Measurements from ENCODE around the gene RARB. TPM values are rescaled to one million over a fixed set of nuclear protein-coding genes. Genes with fewer than 3 reads are reported as not detected.

The RARB gene
- total RNA-seq, result not detected

- peaks cover 4% of the 10 kb centered on the region for H3K4me1 ChIP-seq (ENCODE audit: insufficient read depth, low read length)
- no peak within 1 kb of the TSS for H3K4me3 ChIP-seq (ENCODE audit: low read length)
- H3K9me3 ChIP-seq (ENCODE audit: low read depth, low read length), result no peaks in the 10 kb centered on the region
- H3K27me3 ChIP-seq (ENCODE audit: insufficient read depth, low read length), result peaks cover 75% of the 10 kb centered on the region
Measured at GRCh38 chr3:25427942-25428788, at the start of gene RARB. Gene RARB, plus strand, starts transcription at chr3:25428263. Its CDS starts 469 bp downstream, at chr3:25428732.

GRCh38 chr3:25378786-25379311 is 49.2 kb upstream of the RARB start:
- no peaks in the 10 kb centered on the region for H3K27me3 ChIP-seq (ENCODE audit: insufficient read depth, low read length)
- H3K4me3 ChIP-seq (ENCODE audit: low read length), result no peak overlapping the region
- H3K4me1 ChIP-seq (ENCODE audit: insufficient read depth, low read length), result no peaks in the 10 kb centered on the region
- no peaks in the 10 kb centered on the region for H3K9me3 ChIP-seq (ENCODE audit: low read depth, low read length)

- no peaks in the 10 kb centered on the region for H3K27me3 ChIP-seq (ENCODE audit: insufficient read depth, low read length)
- H3K9me3 ChIP-seq (ENCODE audit: low read depth, low read length), result no peaks in the 10 kb centered on the region
- H3K4me1 ChIP-seq (ENCODE audit: insufficient read depth, low read length), result no peaks in the 10 kb centered on the region
- no peak overlapping the region for H3K4me3 ChIP-seq (ENCODE audit: low read length)
Measured at GRCh38 chr3:25380222-25380739, 47.8 kb upstream of the RARB start.

GRCh38 chr3:25381083-25381482 is 47.0 kb upstream of the RARB start:
- H3K27me3 ChIP-seq (ENCODE audit: insufficient read depth, low read length), result no peaks in the 10 kb centered on the region
- no peaks in the 10 kb centered on the region for H3K9me3 ChIP-seq (ENCODE audit: low read depth, low read length)
- H3K4me1 ChIP-seq (ENCODE audit: insufficient read depth, low read length), result no peaks in the 10 kb centered on the region
- no peak overlapping the region for H3K4me3 ChIP-seq (ENCODE audit: low read length)

- H3K4me3 ChIP-seq (ENCODE audit: low read length), result no peak overlapping the region
- H3K27me3 ChIP-seq (ENCODE audit: insufficient read depth, low read length), result no peaks in the 10 kb centered on the region
- H3K4me1 ChIP-seq (ENCODE audit: insufficient read depth, low read length), result no peaks in the 10 kb centered on the region
- H3K9me3 ChIP-seq (ENCODE audit: low read depth, low read length), result no peaks in the 10 kb centered on the region
Measured at GRCh38 chr3:25384471-25384870, 43.6 kb upstream of the RARB start.

- no peaks in the 10 kb centered on the region for H3K9me3 ChIP-seq (ENCODE audit: low read depth, low read length)
- H3K27me3 ChIP-seq (ENCODE audit: insufficient read depth, low read length), result no peaks in the 10 kb centered on the region
- H3K4me3 ChIP-seq (ENCODE audit: low read length), result no peak overlapping the region
- no peaks in the 10 kb centered on the region for H3K4me1 ChIP-seq (ENCODE audit: insufficient read depth, low read length)
Measured at GRCh38 chr3:25385807-25386460, 42.1 kb upstream of the RARB start.

- no peak overlapping the region for H3K4me3 ChIP-seq (ENCODE audit: low read length)
- H3K9me3 ChIP-seq (ENCODE audit: low read depth, low read length), result no peaks in the 10 kb centered on the region
- no peaks in the 10 kb centered on the region for H3K4me1 ChIP-seq (ENCODE audit: insufficient read depth, low read length)
- H3K27me3 ChIP-seq (ENCODE audit: insufficient read depth, low read length), result no peaks in the 10 kb centered on the region
Measured at GRCh38 chr3:25386686-25387255, 41.3 kb upstream of the RARB start.

GRCh38 chr3:25390605-25391004 is 37.5 kb upstream of the RARB start:
- no peaks in the 10 kb centered on the region for H3K9me3 ChIP-seq (ENCODE audit: low read depth, low read length)
- H3K4me3 ChIP-seq (ENCODE audit: low read length), result no peak overlapping the region
- H3K27me3 ChIP-seq (ENCODE audit: insufficient read depth, low read length), result no peaks in the 10 kb centered on the region
- H3K4me1 ChIP-seq (ENCODE audit: insufficient read depth, low read length), result no peaks in the 10 kb centered on the region

- no peak overlapping the region for H3K4me3 ChIP-seq (ENCODE audit: low read length)
- H3K27me3 ChIP-seq (ENCODE audit: insufficient read depth, low read length), result no peaks in the 10 kb centered on the region
- H3K9me3 ChIP-seq (ENCODE audit: low read depth, low read length), result no peaks in the 10 kb centered on the region
- no peaks in the 10 kb centered on the region for H3K4me1 ChIP-seq (ENCODE audit: insufficient read depth, low read length)
Measured at GRCh38 chr3:25396251-25396650, 31.8 kb upstream of the RARB start.

GRCh38 chr3:25396686-25397085 is 31.4 kb upstream of the RARB start:
- Histone ChIP-seq H3K4me3 (ENCODE audit: low read length) (no peak overlapping the region), H3K9me3 (ENCODE audit: low read depth, low read length) (no peaks in the 10 kb centered on the region), H3K27me3 (ENCODE audit: insufficient read depth, low read length) (no peaks in the 10 kb centered on the region), H3K4me1 (ENCODE audit: insufficient read depth, low read length) (no peaks in the 10 kb centered on the region)

GRCh38 chr3:25397150-25397549 is 30.9 kb upstream of the RARB start:
- H3K27me3 ChIP-seq (ENCODE audit: insufficient read depth, low read length), result no peaks in the 10 kb centered on the region
- no peaks in the 10 kb centered on the region for H3K4me1 ChIP-seq (ENCODE audit: insufficient read depth, low read length)
- H3K4me3 ChIP-seq (ENCODE audit: low read length), result no peak overlapping the region
- no peaks in the 10 kb centered on the region for H3K9me3 ChIP-seq (ENCODE audit: low read depth, low read length)

GRCh38 chr3:25400587-25400986 is 27.5 kb upstream of the RARB start:
- no peaks in the 10 kb centered on the region for H3K4me1 ChIP-seq (ENCODE audit: insufficient read depth, low read length)
- H3K9me3 ChIP-seq (ENCODE audit: low read depth, low read length), result no peaks in the 10 kb centered on the region
- H3K4me3 ChIP-seq (ENCODE audit: low read length), result no peak overlapping the region
- no peaks in the 10 kb centered on the region for H3K27me3 ChIP-seq (ENCODE audit: insufficient read depth, low read length)

GRCh38 chr3:25403968-25404367 is 24.1 kb upstream of the RARB start:
- Histone ChIP-seq H3K4me3 (ENCODE audit: low read length) (no peak overlapping the region), H3K4me1 (ENCODE audit: insufficient read depth, low read length) (no peaks in the 10 kb centered on the region), H3K27me3 (ENCODE audit: insufficient read depth, low read length) (no peaks in the 10 kb centered on the region), H3K9me3 (ENCODE audit: low read depth, low read length) (no peaks in the 10 kb centered on the region)

GRCh38 chr3:25404569-25404968 is 23.5 kb upstream of the RARB start:
- Histone ChIP-seq H3K4me3 (ENCODE audit: low read length) (no peak overlapping the region), H3K27me3 (ENCODE audit: insufficient read depth, low read length) (no peaks in the 10 kb centered on the region), H3K9me3 (ENCODE audit: low read depth, low read length) (no peaks in the 10 kb centered on the region), H3K4me1 (ENCODE audit: insufficient read depth, low read length) (no peaks in the 10 kb centered on the region)

- Histone ChIP-seq H3K27me3 (ENCODE audit: insufficient read depth, low read length) (no peaks in the 10 kb centered on the region), H3K4me3 (ENCODE audit: low read length) (no peak overlapping the region), H3K4me1 (ENCODE audit: insufficient read depth, low read length) (no peaks in the 10 kb centered on the region), H3K9me3 (ENCODE audit: low read depth, low read length) (no peaks in the 10 kb centered on the region)
Measured at GRCh38 chr3:25405335-25405734, 22.7 kb upstream of the RARB start.

Data from mononuclear cell (primary cell).